ENCODE measurements around the gene ELAVL4.

Gene ELAVL4

DNA sequence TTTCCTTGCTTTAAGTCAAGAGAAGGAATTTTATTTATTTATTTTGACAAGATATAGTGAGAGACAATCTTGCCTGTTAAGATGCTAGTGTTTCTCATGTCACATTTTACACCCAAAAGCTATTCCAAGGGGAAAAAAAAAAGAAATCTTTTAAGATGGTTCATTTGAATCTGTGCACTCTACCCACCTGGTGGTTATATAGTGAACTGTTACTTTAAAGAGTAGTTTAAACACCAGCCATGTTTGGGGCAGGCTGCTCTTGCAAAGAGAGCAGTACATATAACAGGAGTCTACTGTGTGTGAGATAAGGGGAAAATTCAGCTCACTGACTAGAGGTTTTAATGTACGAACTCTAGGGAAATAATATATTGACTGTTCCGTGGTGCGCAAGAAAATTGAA lies 3.3 kb upstream of the ELAVL4 start:
- no peak overlapping the region for H3K27ac ChIP-seq
- no peak for TF ChIP-seq ZFX (IDR thresholded peaks at IDR 0.05)
- TF ChIP-seq, protein P1, sequence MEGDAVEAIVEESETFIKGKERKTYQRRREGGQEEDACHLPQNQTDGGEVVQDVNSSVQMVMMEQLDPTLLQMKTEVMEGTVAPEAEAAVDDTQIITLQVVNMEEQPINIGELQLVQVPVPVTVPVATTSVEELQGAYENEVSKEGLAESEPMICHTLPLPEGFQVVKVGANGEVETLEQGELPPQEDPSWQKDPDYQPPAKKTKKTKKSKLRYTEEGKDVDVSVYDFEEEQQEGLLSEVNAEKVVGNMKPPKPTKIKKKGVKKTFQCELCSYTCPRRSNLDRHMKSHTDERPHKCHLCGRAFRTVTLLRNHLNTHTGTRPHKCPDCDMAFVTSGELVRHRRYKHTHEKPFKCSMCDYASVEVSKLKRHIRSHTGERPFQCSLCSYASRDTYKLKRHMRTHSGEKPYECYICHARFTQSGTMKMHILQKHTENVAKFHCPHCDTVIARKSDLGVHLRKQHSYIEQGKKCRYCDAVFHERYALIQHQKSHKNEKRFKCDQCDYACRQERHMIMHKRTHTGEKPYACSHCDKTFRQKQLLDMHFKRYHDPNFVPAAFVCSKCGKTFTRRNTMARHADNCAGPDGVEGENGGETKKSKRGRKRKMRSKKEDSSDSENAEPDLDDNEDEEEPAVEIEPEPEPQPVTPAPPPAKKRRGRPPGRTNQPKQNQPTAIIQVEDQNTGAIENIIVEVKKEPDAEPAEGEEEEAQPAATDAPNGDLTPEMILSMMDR (conservative IDR thresholded peaks at IDR 0.05) = peak; percentile 36

DNA sequence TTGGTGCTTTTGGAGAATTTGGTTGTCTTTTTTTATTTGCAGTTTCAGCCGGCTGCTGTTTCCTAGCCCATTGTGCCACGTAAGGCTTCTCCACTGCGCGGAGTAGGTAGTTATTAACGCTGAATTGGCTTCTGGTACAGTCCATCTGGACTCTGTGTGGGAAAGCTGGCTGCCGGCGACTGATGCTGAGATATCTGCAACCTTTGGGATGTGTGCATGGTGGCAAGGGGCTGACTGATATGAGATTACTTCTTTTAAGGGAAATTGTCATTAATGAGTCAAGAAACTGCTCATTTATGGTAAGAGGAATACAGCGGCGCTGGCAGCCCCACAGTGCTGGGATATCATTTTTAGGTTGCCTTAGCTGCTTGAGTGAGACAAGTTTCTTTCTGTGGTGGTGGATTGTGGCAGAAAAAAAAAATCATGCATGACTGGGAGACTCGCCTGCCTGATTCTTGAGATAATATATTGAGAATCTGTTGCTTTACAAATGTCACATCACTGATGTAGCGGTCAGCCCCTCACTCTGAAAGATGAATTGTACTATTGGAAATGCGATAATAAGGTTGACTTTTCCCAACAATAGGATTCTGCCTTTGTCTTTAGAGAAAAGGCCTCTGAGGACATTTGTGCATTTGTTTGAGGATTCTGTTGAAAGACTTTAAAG lies 2.5 kb upstream of the ELAVL4 start:
- TF ChIP-seq, protein P1 (conservative IDR thresholded peaks at IDR 0.05) = no peak
- no peak for TF ChIP-seq ZFX (IDR thresholded peaks at IDR 0.05)
- no peak overlapping the region for H3K27ac ChIP-seq

DNA sequence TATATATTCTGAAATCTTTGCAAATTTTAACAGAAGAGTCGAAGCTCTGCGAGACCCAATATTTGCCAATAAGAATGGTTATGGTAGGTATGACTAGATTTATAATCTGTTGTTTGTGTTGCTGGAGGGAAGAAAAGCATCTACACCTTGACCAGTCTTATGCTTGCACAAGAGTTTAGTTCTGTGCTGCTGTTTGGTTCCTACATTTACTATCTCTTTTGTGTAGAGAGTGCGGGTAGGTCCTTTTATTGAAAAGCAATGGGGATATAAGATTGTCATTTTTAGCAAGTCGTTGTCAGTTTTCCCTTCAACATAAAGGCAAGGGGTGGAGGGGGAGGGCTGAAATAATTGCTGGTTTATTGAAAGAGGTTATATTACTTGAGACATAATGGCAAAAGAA lies 396 bp downstream of the ELAVL4 start:
- no peak for TF ChIP-seq ZFX (IDR thresholded peaks at IDR 0.05)
- TF ChIP-seq, protein P1 (conservative IDR thresholded peaks at IDR 0.05) = no peak
- no peak overlapping the region for H3K27ac ChIP-seq

DNA sequence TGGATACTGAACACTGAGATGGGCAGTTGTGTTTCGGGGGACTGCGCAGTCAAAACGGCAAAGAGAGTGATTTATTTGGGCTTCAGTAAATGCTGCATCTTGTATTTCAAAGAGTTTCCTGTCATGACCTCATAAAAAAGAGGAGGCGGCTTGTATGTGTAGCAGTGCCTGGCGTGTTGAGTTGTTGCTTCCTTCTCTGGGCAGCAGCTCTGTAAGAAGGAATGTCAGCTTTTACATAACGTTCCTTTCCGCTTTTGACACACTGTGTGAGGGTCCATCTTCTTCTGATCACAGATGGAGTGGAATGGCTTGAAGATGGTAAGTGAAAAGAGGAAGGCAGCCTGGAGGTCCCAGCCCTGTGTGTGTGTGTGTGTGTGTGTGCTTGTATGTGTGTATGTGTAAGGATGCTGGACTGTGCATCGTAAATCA lies 941 bp downstream of the ELAVL4 start:
- TF ChIP-seq ZFX (IDR thresholded peaks at IDR 0.05) = no peak
- TF ChIP-seq, protein P1 (conservative IDR thresholded peaks at IDR 0.05) = no peak

DNA sequence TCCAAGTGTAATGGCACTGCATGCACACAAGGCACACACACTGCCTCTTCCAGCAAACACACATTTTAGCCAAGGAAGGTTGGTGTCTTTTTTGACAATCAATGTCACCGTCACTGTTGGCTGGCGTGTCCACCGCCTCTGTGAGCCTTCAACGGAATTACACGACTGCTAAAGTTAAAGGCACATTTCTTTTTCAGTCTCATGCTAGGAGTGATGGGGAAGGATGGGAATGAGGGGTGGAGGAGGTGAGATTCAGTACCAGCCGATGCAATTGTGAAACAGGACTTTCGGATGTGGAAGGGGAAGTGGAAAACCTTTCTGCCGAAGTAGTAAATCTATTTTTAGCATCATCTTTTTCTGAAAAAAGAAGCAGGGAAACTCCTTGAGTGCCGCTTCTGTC lies 1.4 kb downstream of the ELAVL4 start:
- no peak for TF ChIP-seq ZFX (IDR thresholded peaks at IDR 0.05)
- TF ChIP-seq, protein P1 (conservative IDR thresholded peaks at IDR 0.05) = no peak
- no peak overlapping the region for H3K27ac ChIP-seq

More for the DNA sequence above, 941 bp downstream of the ELAVL4 start:
- H3K27ac ChIP-seq = no peak overlapping the region

DNA sequence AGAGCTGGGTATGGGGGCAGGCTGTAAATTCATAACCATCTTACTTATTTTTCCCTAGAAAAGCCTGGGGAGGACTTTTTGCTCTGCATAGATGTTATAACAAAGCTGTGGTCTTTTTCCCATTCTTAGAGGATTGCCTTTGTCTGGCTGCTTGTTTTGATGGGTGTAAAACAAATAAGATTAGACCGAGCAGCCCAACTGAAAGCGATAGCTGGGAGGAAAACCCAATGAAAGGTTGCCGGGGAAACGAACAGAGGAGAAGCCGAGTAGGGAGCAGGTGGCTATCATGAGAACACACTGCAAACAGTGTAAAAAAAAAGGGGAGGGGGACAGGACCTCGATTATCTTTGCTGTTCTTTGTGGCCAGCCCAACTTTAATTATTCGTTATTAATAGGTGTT lies 1.9 kb downstream of the ELAVL4 start:
- no peak for TF ChIP-seq ZFX (IDR thresholded peaks at IDR 0.05)
- TF ChIP-seq, protein P1 (conservative IDR thresholded peaks at IDR 0.05) = no peak
- H3K27ac ChIP-seq = no peak overlapping the region

DNA sequence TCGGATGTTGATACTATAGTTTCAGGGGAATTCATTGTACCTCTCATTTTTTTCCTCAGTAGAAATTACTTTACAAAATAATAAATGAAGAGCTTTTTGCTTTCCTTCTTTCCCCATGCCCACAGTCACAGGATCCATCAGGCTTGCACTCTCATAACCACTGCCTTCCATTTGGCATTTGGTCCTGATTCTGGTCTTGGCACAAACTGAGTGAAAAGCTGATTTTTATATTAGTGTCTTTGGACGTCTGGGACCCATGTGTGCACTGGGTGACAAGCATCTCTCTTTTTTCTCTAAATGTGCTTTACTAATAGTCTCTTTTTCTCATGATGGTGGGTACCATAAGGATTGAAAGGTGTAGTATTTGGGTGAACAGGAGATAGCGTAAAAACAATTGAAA lies 2.8 kb downstream of the ELAVL4 start:
- TF ChIP-seq, protein P1 (conservative IDR thresholded peaks at IDR 0.05) = no peak
- TF ChIP-seq ZFX (IDR thresholded peaks at IDR 0.05) = no peak
- no peak overlapping the region for H3K27ac ChIP-seq
